HEK293T (cell line): ENCODE data around the gene PRKD2.

Source experiments
- ELF4 ChIP-seq: fragments of 450-650 bp; IDR thresholded peaks from 2 replicates; pipeline ENCODE4 v1.6.1; 2017; ENCODE audit warnings: antibody characterized with exemption
- LEF1 ChIP-seq: fragments of 450-650 bp; IDR thresholded peaks from 2 replicates; pipeline ENCODE4 v1.6.1; 2017; ENCODE audit warnings: mild to moderate bottlenecking, borderline replicate concordance
- NFRKB ChIP-seq: fragments of 450-650 bp; IDR thresholded peaks from 2 replicates; pipeline ENCODE4 v1.6.1; 2016; ENCODE audit warnings: mild to moderate bottlenecking, moderate library complexity
- SP1 ChIP-seq: fragments of 450-650 bp; IDR thresholded peaks from 2 replicates; pipeline ENCODE4 v1.6.1; 2017
- ZNF384 ChIP-seq: fragments of 450-650 bp; IDR thresholded peaks from 2 replicates; pipeline ENCODE4 v1.6.1; 2016

DNA sequence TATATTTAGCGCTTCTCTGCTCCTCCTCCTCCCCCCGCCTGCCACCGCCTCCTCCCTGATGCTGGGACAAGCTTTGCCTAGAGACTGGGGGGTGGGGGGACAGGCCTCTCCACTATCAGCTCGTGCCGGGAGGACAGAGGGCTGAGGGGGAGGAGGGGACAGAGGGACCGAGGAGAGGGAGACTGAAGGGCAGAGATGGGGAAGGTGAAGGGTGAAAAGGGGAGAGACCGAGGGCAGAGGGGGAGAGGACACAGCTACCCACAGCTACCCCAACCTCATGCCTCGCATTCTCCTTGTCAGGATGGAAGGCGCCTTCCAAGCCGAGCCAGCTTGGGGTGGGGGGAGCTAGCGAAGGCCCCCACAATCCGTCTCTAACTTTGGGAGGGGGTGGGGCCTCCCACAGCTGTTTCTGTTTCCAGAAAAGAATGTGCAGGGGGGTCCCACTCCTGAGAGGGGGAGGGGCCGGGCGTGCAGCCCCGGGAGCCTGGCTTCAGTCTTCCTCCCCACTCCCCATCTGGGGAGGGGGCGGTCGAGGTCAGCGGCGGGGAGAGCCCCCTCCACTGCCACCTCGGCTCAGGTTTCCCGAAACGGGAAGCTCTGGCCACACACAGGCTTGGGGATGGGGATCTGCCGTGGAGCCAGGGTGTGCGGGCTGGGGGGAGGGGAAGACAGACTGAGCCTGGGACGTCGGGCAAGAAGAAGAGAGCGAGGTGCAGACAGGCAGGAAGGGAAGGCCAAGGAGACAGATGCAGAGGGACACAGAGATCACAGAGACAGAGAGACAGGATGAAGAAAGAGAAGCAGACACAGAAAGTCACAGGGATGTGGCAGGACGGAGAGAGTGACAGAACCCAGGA, 57.5 kb downstream of the PRKD2 start:
- no peak for TF ChIP-seq LEF1
- no peak for TF ChIP-seq ELF4
- no peak for TF ChIP-seq NFRKB
- TF ChIP-seq ZNF384 = no peak
- no peak for TF ChIP-seq SP1
